ENCODE results near the gene CALCOCO1. TPM values are rescaled to one million over a fixed set of nuclear protein-coding genes. Genes with fewer than 3 reads are reported as not detected.
A peak's percentile ranks its signal among the peaks of the same experiment; 100 is the strongest.

Gene CALCOCO1
- total and polyA plus RNA-seq, 2 of the 13 experiments (the other 11 are each of a cell fraction or from before 2014, with no cell fraction given), result 7.7 to 47.7 TPM

- 0 out of 2 replicates have a peak, but pooled peaks have one; percentile 35 for TF ChIP-seq HMGXB3 (CRISPR knock-in tag; IDR thresholded peaks at IDR 0.05; ENCODE audit: borderline replicate concordance)
These were observed 31.0 kb downstream of the CALCOCO1 start (continued) for GRCh38 chr12:53696285-53696654.

DNA sequence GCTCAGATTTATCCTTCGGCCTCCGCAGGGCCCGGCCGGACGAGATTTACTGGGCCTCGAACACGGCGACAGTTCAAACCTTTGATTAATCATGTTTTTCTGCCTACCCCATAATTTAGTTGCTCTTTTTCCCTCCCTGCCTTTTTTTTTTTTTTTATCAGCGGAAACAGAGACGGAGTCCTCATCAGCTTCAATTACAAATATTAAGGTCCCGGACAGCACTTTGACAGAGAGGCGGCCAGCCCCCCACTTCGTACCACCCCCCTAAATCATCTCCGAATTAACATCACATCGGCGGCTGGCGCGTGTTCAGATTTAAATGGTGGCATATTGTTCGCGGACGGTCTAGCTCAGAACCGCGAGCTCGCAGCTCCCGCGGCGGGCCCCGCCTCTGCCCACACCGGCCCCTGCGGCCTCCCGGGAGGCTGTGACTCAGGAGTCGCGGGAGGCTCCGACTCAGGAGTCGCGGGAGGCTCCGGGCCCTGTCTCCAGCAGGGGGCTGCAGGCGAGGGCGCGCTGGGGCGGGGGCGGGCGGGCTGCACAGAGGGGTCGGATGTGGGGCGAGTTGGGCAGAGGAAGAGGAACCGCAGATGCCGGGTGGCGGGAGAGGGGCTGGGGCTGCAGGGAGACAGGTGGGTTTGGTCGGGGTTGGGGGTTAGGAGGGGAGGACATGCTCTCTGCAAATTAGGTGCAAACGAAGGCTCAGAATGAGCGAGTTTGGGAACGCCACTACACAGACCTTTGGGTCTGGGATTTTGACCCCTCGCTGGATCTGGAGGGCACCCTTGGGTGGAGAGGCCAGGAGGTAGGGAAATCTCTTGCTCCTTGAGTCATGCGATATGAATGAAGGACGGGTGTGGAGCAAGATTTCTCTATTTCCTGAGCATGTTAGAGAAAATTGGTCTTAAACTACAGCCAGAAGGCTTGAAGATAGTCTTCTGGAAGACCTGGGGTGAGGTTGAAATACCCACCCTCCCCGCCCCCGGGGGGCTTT lies 31.8 kb downstream of the CALCOCO1 start:
- peak overlapping the region; percentile 39 for H3K4me2 ChIP-seq (ENCODE audit: low read depth, low read length)
- FAIRE-seq, result no peak
- ATAC-seq, result peak; percentile 69
- no TSS peak for BruUV-seq (replicated peaks)
- CTCF ChIA-PET (ENCODE audit: low intra/inter-chr PET ratio, low total read pairs), result interaction anchor here (12.4 kb wide), 1 partner anchor 49 kb away, joined by 216 read pairs; no protein-coding TSS in a partner anchor
- no peaks in the 10 kb centered on the region for H3K9me3 ChIP-seq (ENCODE audit: low read length)
- intact Hi-C loops (cut with micrococcal nuclease; ENCODE audit: unreplicated experiment), result no loop called here
- H3K79me2 ChIP-seq (ENCODE audit: insufficient read depth, low read length), result no peaks in the 10 kb centered on the region
- no peaks in the 10 kb centered on the region for H3K36me3 ChIP-seq (replicated peaks in 1 of 2; ENCODE audit: control insufficient read depth in 1 of 2, insufficient read depth in 2 of 2, low read length in 2 of 2)
- no peak overlapping the region for H3K27ac ChIP-seq (ENCODE audit: extremely low read length, insufficient read depth, low read length)
- H3K27me3 ChIP-seq (ENCODE audit: control insufficient read depth in 1 of 2, insufficient read depth in 2 of 2, low read length in 2 of 2), result peaks cover 10 to 60% of the 10 kb centered on the region in 2 experiments
- H3K4me1 ChIP-seq (ENCODE audit: insufficient read depth, low read length), result peaks cover 8% of the 10 kb centered on the region; the same call in 1 of the 2 replicates
- DNase-seq (ENCODE audit: low spot score), result no peak
- in situ Hi-C loops (cut with HindIII; ENCODE audit: extremely low pct_ligation_motif_present, low pct_unique_long_range_greater_than_20kb), result no loop called here
- H4K20me1 ChIP-seq (ENCODE audit: insufficient read depth, low read length), result no peaks in the 10 kb centered on the region
- POLR2A ChIA-PET, result no interaction called here
- H2AFZ ChIP-seq (ENCODE audit: low read length), result no peak overlapping the region
- peak overlapping the region in 1 of 3 experiments; percentile 13; a peak in 1 of 6 replicates for H3K4me3 ChIP-seq (replicated peaks in 1 of 3; ENCODE audit: insufficient read depth in 1 of 3, low read depth in 2 of 3, low read length in 3 of 3)
- H3K9ac ChIP-seq (ENCODE audit: insufficient read depth, low read depth, low read length), result no peak overlapping the region
- 32% methylated on average over 40 of the region's 57 CpGs for WGBS (ENCODE audit: low lambda C conversion rate)
- TF ChIP-seq, protein P1, sequence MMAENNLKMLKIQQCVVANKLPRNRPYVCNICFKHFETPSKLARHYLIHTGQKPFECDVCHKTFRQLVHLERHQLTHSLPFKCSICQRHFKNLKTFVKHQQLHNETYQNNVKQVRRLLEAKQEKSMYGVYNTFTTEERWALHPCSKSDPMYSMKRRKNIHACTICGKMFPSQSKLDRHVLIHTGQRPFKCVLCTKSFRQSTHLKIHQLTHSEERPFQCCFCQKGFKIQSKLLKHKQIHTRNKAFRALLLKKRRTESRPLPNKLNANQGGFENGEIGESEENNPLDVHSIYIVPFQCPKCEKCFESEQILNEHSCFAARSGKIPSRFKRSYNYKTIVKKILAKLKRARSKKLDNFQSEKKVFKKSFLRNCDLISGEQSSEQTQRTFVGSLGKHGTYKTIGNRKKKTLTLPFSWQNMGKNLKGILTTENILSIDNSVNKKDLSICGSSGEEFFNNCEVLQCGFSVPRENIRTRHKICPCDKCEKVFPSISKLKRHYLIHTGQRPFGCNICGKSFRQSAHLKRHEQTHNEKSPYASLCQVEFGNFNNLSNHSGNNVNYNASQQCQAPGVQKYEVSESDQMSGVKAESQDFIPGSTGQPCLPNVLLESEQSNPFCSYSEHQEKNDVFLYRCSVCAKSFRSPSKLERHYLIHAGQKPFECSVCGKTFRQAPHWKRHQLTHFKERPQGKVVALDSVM (CRISPR knock-in tag; IDR thresholded peaks at IDR 0.05), result peak; percentile 91
- TF ChIP-seq CHD2 (IDR thresholded peaks at IDR 0.05; ENCODE audit: low read depth, low read length), result no peak

Data from HepG2 (cell line).